Hepatocyte (in vitro differentiated cells): Measurements from ENCODE around the gene MKRN2OS. TPM values are rescaled to one million over a fixed set of nuclear protein-coding genes. Genes with fewer than 3 reads are reported as not detected.

Source experiments
- DNase-seq: peaks from one replicate; pipeline ENCODE4 v3.0.0-alpha.2; 2016; ENCODE audit warnings: low spot score
- H2AFZ ChIP-seq: fragments of 200-600 bp; sonication (generic); 2 replicates; pipeline ENCODE4 v1.6.0; 2016; ENCODE audit warnings: antibody characterized with exemption, mild to moderate bottlenecking
- H3K27ac ChIP-seq: fragments of 200-600 bp; sonication (generic); 2 replicates; pipeline ENCODE4 v1.5.1; 2016; ENCODE audit warnings: mild to moderate bottlenecking
- H3K27me3 ChIP-seq: fragments of 200-600 bp; sonication (generic); 2 replicates; pipeline ENCODE4 v1.6.1; 2016
- H3K36me3 ChIP-seq: fragments of 200-600 bp; sonication (generic); replicated peaks from 2 replicates; pipeline ENCODE4 v1.5.1; 2016; ENCODE audit warnings: low read depth; ENCODE audit not compliant: insufficient read depth
- H3K4me1 ChIP-seq: fragments of 200-600 bp; sonication (generic); 2 replicates; pipeline ENCODE4 v1.5.1; 2016; ENCODE audit warnings: mild to moderate bottlenecking, moderate library complexity; ENCODE audit not compliant: insufficient read depth
- H3K4me2 ChIP-seq: fragments of 200-600 bp; sonication (generic); 2 replicates; pipeline ENCODE4 v1.6.0; 2016
- H3K4me3 ChIP-seq: fragments of 200-600 bp; sonication (generic); 2 replicates; pipeline ENCODE4 v1.5.1; 2016; ENCODE audit warnings: mild to moderate bottlenecking
- H3K79me2 ChIP-seq: fragments of 200-600 bp; sonication (generic); 2 replicates; pipeline ENCODE4 v1.6.0; 2017; ENCODE audit warnings: mild to moderate bottlenecking
- H3K9me2 ChIP-seq: fragments of 200-600 bp; sonication (generic); replicated peaks from 2 replicates; pipeline ENCODE4 v1.6.0; 2017; ENCODE audit warnings: mild to moderate bottlenecking; ENCODE audit not compliant: insufficient read depth
- H3K9me3 ChIP-seq: fragments of 200-600 bp; sonication (generic); 2 replicates; pipeline ENCODE4 v1.5.1; 2016; ENCODE audit warnings: low read depth, mild to moderate bottlenecking
- H4K20me1 ChIP-seq: fragments of 200-600 bp; sonication (generic); 2 replicates; pipeline ENCODE4 v1.6.0; 2016; ENCODE audit warnings: mild to moderate bottlenecking; ENCODE audit not compliant: insufficient read depth, poor library complexity, severe bottlenecking
- CTCF ChIP-seq: fragments of 200-600 bp; sonication (generic); IDR thresholded peaks from 2 replicates; pipeline ENCODE4 v1.5.1; 2016; ENCODE audit warnings: antibody characterized with exemption, mild to moderate bottlenecking; ENCODE audit not compliant: poor library complexity
- EZH2 ChIP-seq: fragments of 200-600 bp; sonication (generic); IDR thresholded peaks from 2 replicates; pipeline ENCODE4 v1.6.1; 2016; ENCODE audit warnings: antibody characterized with exemption, mild to moderate bottlenecking, borderline replicate concordance
- EZH2phosphoT487 ChIP-seq: fragments of 200-600 bp; sonication (generic); IDR thresholded peaks from one replicate; pipeline ENCODE4 v1.6.1; 2018; ENCODE audit warnings: antibody characterized with exemption, mild to moderate bottlenecking, low read depth, moderate library complexity; ENCODE audit not compliant: unreplicated experiment, severe bottlenecking
- WGBS: methylation state at CpG from one replicate; pipeline ENCODE4 v1.1.6; 2016; ENCODE audit warnings: low lambda C conversion rate; ENCODE audit errors: missing lambda C conversion rate; 5-methylcytosine and 5-hydroxymethylcytosine counted together
- polyA plus RNA-seq: library from polyadenylated mRNA; unstranded; fragments of >200 nt; fragmentation: Nextera tagmentation; extraction: Ambion mirVana; gene quantifications from 2 replicates; pipeline ENCODE4 v1.2.1, GENCODE V29; 2016
- total RNA-seq: library from RNA; depleted of rRNA; stranded (reverse); fragments of >200 nt; gene quantifications from 2 replicates; pipeline ENCODE4 v1.2.3, GENCODE V29; 2014

Gene MKRN2OS
- total and polyA plus RNA-seq, 2 experiments from 2014 or later, result 3.0 to 3.3 TPM

- Histone ChIP-seq H2AFZ (no peak overlapping the region), H3K36me3 (no peaks in the 10 kb centered on the region), H3K79me2 (no peaks in the 10 kb centered on the region), H4K20me1 (no peaks in the 10 kb centered on the region), H3K4me1 (peaks cover 3% of the 10 kb centered on the region), H3K27ac (no peak overlapping the region), H3K4me2 (no peak overlapping the region), H3K4me3 (no peak overlapping the region), H3K9me3 (no peaks in the 10 kb centered on the region), H3K9me2 (no peaks in the 10 kb centered on the region), H3K27me3 (no peaks in the 10 kb centered on the region)
- TF ChIP-seq EZH2phosphoT487 (no peak), EZH2 (no peak), CTCF (no peak)
- DNase-seq, result no peak
- 94% methylated on average over 18 of the region's 18 CpGs for WGBS
Observed at GRCh38 chr3:12503126-12503957, 42.0 kb downstream of the MKRN2OS start.

GRCh38 chr3:12501360-12502020 lies 43.8 kb downstream of the MKRN2OS start:
- DNase-seq, result no peak
- Histone ChIP-seq H3K79me2 (no peaks in the 10 kb centered on the region), H3K36me3 (no peaks in the 10 kb centered on the region), H4K20me1 (no peaks in the 10 kb centered on the region), H3K27ac (peak overlapping the region; percentile 35), H3K9me2 (no peaks in the 10 kb centered on the region), H2AFZ (no peak overlapping the region), H3K9me3 (no peaks in the 10 kb centered on the region), H3K4me1 (peaks cover 3% of the 10 kb centered on the region), H3K4me3 (no peak overlapping the region), H3K27me3 (no peaks in the 10 kb centered on the region), H3K4me2 (no peak overlapping the region)
- TF ChIP-seq CTCF (no peak), EZH2 (no peak), EZH2phosphoT487 (no peak)
- 82% methylated on average over 7 of the region's 7 CpGs for WGBS

GRCh38 chr3:12499474-12499873 lies 45.8 kb downstream of the MKRN2OS start:
- Histone ChIP-seq H3K4me1 (peaks cover 3% of the 10 kb centered on the region), H4K20me1 (no peaks in the 10 kb centered on the region), H3K4me3 (no peak overlapping the region), H3K9me3 (no peaks in the 10 kb centered on the region), H2AFZ (no peak overlapping the region), H3K79me2 (no peaks in the 10 kb centered on the region), H3K4me2 (no peak overlapping the region), H3K36me3 (no peaks in the 10 kb centered on the region), H3K27ac (no peak overlapping the region), H3K9me2 (no peaks in the 10 kb centered on the region), H3K27me3 (no peaks in the 10 kb centered on the region)
- no peak for DNase-seq
- 97% methylated on average over 5 of the region's 5 CpGs for WGBS
- no peak for TF ChIP-seq CTCF
- no peak for TF ChIP-seq EZH2phosphoT487
- no peak for TF ChIP-seq EZH2
